NCI-H82 treated with DMSO at 0.1 percent for 48 hours (cell line): ENCODE results near the gene ACOT13.
A peak's percentile ranks its signal among the peaks of the same experiment; 100 is the strongest.
"Not testable (repeated sequence)": the region's sequence is repeated elsewhere in the genome, so short reads cannot be mapped to it uniquely, and the experiment has no call there.

ENCODE experiments used
- DNase-seq: peaks from one replicate; lab custom pipeline; 2025; ENCODE audit not compliant: unreplicated experiment; lab: John Stamatoyannopoulos, UW

The ACOT13 gene

DNA sequence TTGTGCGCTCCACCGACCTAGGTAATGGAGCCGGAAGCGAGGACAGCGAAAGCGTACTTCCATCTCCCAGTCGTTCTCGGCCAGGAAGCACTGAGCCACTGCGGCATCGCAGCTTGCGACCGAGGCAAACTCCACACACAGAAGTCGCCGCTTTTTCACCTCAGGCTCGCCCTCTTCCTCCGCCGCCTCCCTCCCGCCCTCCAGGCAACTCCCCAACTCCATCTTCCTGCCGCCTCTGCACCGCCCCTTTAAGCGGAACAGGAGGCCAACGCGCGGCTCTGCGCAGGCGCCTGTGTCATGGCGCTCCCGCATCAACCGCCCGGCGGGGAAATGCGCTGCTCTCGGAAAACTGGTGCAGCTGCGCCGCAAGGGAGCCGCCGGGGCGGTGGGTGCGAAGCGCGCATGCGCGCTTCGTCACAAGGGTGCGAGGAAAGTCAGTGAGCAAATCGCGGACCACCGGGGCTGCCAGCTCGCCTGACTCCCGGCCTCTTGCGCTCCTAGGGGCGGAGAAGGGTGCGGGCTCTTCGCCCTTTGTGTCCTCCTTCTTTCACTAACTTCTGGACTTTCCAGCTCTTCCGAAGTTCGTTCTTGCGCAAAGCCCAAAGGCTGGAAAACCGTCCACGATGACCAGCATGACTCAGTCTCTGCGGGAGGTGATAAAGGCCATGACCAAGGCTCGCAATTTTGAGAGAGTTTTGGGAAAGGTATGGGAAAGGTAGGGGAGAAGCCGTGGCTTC lies at the start of gene ACOT13, which contains the start of gene TDP2:
Gene ACOT13, plus strand, starts transcription at position 437 of the 737 bp plus-strand sequence. Its CDS starts 187 bp downstream, at position 624.
Gene TDP2, minus strand, starts transcription at position 259 of the 737 bp plus-strand sequence. Its CDS starts 37 bp downstream, at position 222.
- peak; percentile 85 for DNase-seq

DNA sequence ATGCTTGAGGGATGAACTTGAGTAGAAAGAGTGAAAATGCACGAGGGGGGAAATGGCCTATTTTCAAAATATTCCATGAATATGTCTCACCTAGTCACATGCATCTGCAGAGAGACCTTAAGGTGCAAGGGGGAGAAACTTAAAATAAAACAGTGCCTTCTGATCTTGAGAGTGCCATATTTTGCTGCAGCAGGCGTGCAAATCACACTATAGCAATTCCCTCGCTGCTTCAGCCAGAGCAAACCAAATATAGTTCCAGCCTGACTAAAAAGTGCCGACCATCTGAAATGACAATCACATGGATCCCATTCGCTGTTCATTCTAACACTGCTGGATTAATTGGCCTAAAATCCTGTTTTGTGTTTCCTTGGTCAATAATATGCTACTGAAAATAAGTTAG lies 47.2 kb upstream of the ACOT13 start:
- no peak for DNase-seq

DNA sequence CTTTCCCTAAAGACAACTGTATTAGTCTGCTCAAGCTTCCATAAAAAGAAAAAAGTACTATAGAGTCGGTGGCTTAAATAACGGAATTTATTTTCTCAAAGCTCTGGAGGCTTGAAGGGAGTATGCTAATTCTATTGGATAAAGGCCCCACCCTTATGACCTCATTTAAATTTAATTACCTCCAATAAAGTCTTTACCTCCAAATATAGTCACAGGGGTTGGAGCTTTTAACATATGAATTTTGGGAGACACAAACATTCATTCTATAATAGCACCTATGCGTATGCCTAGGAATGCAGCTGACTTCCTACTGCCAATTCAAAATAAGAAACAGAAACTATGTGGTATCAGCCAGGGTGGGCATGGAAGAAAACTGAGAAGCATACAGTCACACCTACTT lies 46.2 kb upstream of the ACOT13 start:
- DNase-seq: no peak

DNA sequence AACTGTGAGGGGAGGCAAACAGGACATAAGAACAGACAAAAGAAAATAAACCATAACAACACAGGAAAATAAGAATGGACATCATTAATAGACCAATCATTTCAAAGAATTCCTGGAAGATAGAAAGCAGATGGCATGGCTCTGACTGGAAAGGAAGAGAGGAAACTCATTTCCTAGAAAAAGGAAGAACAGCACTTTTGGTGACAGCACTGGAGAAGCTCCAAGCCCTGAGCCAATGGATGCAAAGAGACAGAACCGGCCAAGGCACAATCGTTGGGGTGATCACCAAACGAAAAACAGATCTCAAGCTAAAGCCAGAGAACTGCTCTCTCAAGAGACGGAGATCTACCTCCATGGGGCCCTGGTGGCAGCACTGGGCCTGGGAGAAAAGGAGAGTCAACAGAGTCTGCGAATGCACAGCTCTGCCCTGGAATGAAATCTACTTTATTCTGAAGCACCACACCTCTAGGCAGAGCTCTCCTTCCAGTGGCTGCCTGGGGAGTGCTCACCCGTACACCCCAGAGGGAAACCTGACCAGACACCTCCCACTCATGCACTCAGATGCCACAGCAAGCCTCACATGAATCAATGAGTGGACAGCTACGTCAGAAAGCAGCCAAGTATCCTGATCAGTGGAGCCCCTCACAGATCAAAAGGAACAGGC lies 45.1 kb upstream of the ACOT13 start:
- no peak for DNase-seq

DNA sequence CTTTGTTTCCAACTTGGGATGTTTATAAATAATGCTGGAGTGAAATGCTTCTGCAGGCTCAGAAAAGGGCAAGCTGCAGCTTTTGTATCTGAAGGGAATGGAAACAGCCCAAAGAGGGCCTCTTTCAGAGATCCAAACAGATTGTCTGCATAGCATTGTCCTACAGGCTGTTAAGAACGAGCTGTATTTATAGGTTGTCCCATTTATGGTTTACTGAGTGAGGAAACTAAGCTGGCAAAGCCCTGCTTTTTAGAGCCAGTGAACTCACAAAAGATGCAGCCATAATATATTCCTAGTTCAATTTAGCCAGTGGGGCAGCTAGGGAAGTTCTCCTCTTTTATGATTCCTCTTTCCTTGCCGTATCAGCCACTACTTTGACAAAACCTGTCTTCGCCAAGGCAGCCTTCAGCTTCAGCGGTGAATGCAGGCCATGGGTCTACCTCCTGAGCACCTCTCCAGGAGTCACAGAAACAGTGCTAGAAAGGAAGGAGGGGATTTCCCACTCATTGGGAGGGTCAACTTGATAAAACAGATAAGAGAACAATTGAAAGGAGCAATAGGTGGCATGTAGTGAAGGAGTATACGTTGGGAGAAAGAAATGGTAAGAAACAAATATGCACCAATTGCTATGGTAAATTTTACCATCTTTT lies 35.9 kb upstream of the ACOT13 start:
- DNase-seq: no peak

DNA sequence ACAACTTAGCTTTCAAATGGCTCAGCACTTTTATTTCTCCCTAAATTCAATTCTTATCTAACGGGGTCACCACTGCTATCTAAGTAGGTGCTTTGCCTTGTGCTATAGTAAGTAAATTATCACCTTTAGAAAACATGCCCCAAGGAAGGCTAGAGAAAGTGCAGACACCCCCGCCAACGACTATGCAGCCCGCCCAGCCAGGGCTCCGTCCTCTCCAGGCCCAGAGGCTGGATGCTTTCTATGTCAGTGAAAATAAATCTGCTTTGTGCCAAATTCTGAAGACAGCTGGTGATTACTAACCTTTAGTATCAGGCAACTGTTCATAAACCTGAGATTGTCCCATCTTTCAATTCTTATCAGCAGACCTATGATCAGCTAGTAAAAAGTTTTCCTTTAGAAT lies 35.2 kb upstream of the ACOT13 start:
- DNase-seq: no peak

DNA sequence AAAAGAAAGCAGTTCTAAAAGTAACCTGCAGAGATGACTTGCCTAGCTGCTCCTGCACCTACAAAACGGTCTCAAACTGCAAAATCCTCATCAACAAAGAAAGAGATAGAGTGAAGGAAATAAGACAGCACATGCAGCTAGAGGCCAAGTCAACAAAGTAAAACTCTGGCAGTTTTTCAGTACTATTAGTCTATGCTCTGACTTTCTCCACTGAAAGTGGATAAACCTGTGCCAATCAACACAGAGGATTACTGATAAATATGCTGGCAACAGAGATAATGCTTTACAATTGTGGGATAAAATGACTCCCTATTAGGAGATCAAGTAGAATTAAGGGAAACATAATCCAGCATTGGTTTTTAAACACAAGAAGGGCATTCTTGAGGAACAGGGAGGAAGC lies 34.3 kb upstream of the ACOT13 start:
- peak; percentile 76 for DNase-seq

DNA sequence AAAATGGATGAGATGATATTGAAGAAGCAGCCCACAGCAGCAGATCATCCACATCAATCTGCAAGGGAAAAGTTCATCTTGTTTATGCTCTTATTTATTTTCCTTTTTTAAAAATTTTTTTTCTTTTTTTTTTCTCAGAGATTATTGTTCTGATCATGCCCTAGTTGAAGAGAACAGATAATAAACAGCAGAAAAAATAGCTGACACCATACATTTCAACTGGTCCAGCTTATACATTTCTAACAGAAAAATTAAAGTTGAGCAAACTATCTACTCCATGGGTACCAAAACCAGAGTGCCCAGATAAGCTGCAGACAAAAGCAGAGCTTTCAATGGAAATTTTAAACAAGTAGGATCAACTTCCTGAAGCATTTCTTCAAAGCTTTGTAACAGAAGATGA lies 30.2 kb upstream of the ACOT13 start:
- DNase-seq: no peak

DNA sequence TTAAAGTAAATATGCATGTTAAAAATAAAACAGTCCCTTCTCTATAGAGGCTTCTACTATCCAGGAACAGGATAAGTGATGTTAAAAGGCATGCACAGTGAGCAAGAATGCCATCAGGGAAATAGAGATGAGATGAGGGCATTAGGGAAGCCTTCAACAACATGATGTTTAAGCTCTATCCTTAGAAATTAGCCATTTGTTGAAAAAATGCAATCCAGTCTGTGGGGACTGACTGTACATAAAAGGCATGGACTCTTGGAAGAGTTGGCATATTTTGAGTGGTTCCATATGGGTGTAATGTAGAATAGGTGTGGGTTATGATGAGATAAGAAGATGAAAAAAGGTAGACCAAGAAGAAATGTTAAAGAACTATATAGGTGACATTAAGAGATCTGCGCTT lies 26.7 kb upstream of the ACOT13 start:
- no peak for DNase-seq

DNA sequence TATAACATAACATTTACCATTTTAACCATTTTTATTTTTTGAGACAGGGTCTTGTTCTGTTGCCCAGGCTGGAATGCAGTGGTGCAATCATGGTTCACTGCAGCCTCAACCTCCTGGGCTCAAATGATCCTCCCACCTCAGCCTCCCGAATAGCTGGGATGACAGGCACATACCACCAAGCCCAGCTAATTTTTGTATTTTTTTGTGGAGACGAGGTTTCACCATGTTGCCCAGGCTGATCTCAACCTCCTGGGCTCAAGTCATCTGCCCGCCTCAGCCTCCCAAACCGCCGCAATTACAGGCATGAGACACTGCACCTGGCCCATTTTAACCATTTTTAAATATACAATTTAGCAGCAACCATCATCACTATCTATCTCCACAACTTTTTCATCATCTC lies 26.2 kb upstream of the ACOT13 start:
- not testable (repeated sequence) for DNase-seq

DNA sequence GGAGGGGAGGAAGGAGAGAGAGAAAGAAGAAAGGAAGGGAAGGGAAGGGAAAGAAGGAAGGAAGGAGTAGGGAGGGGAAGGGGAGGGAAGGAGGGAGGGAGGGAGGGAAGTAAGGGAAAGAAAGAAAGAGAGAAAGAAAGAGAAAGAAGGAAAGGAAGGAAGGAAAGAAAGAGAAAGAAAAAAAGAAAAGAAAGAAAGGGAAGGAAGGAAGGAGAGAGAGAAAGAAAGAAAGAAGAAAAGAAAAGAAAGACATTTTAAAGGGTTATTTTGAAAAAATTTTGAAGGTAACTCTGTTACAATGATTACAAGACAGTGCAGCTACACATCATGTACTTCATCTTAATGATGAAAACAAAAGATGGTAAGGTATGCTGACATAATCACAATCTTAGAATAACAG lies 24.8 kb upstream of the ACOT13 start:
- DNase-seq: no peak

DNA sequence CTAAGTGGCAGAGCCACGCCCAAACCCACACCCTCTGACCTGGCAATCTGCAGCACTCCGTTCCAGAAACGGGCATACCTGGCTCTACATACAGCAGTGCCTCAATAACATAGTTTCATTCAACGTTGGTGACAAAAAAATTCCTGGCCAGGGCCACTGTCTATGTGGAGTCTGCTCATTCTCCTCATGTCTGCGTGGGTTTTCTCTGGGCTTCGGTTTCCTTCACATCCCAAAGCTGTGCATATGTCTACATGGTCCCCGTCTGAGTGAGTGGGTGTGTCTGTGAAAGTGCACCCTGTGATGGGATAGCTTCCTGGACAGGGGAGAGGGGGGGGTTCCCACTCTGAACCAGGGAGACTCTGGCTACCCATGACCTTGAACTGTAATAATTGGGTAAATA lies 23.0 kb upstream of the ACOT13 start:
- no peak for DNase-seq

DNA sequence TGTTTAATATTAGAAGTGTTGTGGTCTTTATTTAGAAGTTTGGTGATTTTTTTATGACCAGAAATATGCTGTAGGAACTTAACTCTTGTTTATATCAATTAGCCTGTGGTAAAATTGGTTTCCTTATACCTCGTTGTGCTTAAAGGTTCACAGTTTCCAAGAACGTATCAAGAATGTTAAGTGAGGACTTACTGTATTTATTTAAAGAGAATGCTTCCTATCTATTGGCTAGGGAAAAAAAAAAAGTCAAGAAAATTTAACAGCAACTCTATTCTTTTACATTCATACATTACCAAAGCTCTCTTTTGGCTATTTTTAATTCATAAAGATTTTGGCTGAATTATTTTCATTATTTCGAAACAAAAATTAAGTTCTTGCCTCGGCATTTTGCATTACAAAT lies 22.5 kb upstream of the ACOT13 start:
- no peak for DNase-seq

DNA sequence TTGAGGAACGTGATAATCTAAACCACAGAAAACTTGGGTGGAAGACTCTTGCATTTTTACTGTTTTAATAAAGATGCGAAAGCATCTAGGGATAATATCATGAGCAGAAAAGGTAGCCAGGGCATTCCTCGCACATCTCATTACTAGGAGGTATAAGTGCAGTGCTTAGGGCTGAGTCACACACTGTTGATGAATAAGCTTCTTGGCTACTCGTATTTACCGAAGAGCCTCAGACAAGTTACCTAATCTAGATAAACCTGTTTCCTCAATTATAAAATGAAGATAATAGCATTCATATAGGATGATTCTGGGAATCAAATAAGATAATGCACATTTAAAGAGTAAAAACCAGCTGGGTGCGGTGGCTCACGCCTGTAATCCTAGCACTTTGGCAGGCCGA lies 20.1 kb upstream of the ACOT13 start:
- peak; percentile 52 for DNase-seq

DNA sequence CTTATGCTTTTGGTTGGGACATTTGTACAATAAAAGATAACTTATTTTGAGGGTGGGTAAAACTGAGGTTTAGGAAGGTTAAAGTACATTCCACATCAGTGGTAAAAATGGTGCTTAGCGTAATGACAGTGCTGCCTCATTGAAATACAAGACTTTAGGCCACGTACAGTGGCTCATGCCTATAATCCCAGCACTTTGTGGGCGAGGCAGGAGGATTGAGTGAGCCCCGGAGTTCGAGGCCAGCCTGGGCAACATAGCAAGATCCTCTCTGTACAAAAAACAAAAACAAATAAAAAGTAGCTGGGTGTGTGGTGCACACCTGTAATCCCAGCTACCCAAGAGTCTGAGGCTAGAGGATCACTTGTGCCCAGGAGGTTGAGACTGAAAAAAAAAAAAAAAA lies 18.6 kb upstream of the ACOT13 start:
- no peak for DNase-seq

DNA sequence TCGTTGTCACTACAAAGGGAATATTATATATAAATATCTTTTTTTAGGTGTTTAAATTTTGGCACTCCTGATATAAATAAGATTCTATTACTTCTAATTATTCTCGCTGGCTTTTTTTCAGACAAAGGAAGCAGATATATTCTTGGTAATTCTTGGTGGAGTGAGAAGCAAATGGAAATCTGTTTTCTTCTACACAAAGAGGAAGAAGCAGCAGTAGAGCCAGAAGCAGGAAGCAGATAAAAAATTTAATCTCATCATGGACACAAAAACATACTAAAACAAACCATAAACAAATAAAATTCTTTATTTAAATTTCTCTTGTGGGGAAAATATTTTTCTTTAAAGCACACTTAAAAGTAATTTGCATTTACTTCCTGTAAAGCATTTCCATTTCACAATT lies 17.2 kb upstream of the ACOT13 start:
- DNase-seq: no peak

DNA sequence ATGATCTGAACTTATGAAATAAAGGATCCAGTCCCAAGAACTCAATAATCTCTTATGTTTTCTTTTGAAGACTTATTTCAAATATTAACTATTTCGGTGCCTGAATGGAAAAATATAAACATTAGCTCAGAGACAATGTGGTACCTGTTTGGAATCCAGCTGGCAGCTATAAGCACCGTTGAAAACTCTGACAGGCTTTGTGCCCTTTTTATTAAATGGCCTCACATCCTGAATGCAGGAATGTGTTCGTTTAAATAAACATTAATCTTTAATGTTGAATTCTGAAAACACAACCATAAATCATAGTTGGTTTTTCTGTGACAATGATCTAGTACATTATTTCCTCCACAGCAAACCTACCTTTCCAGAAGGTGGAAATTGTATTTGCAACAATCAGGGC lies 16.5 kb upstream of the ACOT13 start:
- DNase-seq: no peak

DNA sequence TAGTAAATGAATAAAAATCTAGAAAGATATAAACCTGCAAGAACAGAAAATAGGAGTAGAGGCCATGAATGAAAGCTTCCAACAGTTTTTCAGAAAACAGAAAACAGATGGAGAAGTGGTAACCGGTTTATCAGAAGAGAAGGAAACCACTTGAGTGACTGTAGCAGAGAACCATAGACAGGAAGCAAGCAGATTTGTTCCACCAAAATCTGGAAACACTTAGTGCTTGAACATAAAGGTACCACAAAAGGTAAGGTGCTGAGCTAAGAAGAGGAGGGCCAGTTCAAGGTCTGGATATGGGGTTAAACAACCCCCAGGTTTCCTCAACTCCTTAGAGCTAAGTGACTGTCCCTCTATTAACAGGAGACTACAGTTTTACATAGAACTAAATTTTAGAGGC lies 11.7 kb upstream of the ACOT13 start:
- no peak for DNase-seq

DNA sequence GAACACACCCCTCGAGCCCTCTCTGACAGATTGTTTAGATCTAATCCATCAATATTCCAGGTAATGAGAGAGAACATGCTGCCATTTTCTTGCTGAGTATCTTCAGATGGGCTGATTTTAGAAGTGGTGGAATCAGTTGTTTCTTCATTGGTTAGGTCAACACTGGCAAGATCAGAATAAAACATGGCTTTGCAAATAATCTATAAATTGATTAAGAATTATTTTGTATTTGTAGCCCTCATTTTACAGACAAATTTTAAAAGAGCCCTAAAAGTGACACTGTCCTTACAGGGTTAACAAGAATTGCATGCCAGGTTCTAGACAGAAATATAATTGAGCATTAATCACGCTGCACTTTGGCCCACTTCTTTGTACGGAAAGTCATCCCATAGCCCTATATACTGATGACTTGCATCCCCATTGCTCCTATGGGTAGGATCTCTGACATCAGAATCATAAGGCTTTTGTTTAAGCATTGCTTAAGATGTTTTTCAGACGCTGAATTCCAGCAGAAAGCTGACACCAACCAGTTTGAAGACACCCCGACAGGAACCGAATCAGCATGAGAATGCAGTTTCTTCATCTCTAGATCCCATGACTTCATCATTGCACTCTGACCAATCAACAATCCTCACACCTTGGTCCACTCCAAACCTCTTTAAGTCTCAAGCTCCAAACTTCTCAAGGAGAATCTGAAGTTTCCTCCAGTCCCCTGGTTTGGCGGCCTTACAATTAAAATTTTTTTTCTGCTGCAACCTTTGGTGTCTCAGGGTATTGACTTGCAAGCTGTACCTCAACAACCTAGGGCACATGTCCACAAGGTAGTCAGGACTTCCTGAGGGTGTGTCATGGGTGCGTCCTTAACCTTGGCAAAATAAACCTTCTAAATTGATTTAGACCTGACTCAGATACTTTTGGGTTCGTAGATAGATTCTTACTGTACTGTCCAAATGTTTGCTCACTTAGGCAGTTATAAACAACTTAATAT lies 8.0 kb upstream of the ACOT13 start:
- no peak for DNase-seq

DNA sequence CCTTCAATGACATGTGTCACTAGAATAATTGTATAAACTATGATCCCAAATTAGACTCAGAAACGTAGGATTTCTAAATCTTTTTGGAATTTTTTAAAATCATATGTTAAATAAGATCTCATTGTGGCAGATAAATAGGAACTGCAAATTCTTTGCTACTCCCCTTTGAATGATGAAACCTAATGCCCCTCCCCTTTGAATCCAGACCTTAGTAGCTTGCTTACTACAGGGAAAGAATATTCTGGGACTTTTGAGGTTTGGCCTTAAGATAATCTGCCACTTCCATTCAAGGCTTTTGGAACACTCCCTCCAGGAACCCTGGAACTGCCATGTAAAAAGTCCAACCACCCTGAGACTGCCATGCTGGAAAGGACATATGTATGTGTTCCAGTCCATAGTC lies 7.3 kb upstream of the ACOT13 start:
- DNase-seq: no peak

DNA sequence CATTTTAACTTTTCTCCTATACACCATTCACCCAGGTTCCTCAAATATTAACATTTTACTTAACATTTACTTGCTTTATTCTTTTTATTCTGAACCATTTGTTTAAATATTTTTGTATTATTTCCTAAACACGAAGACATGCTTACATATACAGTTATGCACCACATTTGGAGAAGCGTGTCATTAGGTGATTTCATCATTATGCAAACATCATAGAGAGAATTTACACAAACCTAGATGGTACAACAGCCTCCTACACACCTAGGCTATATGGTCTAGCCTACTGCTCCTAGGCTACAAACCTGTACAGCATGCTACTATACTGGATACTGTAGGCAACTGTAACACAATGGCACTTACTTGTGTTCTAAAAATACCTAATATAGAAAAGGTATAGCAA lies 6.8 kb upstream of the ACOT13 start:
- DNase-seq: no peak
